NCI-H460 (cell line): ENCODE data around the gene PLXDC1. TPM values are rescaled to one million over a fixed set of nuclear protein-coding genes. Genes with fewer than 3 reads are reported as not detected.
A peak's percentile ranks its signal among the peaks of the same experiment; 100 is the strongest.

ENCODE experiments used
- DNase-seq: peaks from one replicate; pipeline ENCODE4 v3.0.0-alpha.2; 2016; ENCODE audit warnings: low read depth; ENCODE audit errors: extremely low read depth
- total RNA-seq: library from RNA; depleted of rRNA; stranded (reverse); fragments of >200 nt; shearing (Covaris generic); gene quantifications from 2 replicates; pipeline ENCODE4 v1.2.3, GENCODE V29; 2014

Gene PLXDC1
- total RNA-seq, 1 experiment from 2014 or later: 0.10 TPM

- no peak for DNase-seq
These were observed 50.9 kb downstream of the PLXDC1 start for GRCh38 chr17:39100530-39100929.

DNA sequence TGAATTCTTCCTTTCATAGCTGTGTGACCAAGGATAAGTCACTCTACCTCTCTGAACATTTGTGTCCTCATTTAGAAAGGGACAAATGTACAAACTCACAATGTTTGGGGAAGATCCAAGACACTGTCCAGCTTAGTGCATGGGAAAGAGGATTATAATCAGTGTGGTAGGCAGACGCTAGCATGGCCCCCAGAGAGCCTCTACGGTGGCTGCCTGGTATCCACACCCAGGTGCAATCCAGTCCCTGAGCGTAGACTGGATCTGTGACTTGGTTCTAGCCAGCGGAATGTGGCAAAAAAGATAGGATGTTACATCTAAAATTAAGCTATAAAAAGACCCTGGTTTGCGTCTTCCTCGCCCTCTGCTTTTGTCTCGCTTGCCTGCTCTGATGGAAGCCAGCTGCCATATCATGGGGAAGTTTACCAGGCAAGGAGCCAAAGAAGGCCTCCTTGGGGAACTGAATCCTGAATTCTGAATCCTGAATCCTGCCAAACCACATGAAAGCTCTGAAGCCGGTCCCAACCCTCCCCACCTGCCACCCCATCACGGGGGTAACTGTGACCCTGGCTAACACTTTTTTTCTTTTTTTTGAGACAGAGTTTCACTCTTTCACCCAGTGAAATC lies 51.7 kb downstream of the PLXDC1 start:
- no peak for DNase-seq

DNA sequence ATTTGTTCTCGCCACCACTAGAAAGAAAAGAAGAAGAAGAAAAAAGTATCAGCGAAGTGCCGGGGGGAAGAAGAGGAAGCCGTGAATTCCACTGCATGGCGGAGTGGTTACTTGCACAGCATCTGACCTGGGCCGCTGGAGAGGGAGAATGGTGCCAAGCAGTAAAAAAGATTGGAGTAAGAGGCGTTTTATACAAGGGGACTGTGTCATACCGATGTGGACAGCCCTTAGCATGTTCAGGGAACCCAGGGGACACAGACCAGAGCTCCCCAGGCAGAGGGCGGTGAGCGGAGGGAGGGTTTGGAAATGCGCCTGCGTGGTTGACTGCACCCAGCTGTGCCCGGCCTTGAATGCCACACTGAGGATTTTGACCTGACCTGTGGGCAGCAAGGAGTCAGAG lies 52.8 kb downstream of the PLXDC1 start:
- no peak for DNase-seq

DNA sequence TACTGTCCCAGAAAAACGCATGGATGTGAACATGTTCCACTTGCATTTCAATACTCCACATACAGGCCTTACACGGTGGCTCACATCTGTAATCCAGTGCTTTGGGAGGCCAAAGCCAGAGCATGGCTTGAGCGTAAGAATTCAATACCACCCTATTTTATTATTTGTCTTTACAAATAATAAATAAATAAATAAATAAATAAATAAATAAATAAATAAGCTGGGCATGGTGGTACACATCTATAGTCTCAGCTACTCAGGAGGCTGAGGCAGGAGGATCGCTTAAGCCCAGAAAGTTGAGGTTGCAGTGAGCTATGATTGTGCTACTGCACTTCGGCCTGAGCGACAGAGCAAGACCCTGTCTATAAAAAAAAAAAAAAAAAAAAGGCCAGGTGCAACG lies 53.9 kb downstream of the PLXDC1 start:
- no peak for DNase-seq

GRCh38 chr17:39097150-39097519 lies 54.3 kb downstream of the PLXDC1 start:
- DNase-seq: no peak

DNA sequence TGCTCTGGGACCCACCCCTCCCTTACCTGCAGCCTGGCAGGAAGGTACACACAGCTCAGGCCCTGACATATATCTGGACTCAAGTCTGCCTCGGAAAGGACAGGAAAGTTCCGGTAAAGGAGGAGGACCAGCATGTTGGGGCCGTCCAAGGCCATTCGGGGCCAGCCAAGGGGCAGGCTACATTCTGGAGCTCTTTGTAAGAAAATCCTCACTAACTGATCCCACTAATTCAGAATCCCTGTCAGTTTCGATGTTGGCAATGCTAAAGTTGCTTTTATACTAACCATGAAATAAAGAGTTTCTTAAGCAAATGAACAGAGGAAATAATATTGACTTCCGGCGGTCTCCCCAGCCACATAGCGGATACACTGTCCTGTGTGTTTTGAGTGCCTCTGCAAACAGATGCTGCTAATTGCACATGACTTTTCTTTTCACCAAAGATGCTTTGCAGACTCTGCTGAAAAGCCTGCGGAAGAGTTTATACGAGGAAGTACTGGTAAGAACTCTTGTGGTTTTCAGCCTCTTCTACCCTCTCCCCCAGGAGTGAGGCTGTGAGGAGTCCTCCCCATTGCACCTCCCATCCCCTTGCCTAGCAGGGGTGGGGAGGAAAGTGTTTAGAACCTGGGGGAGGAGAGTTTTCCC lies 54.8 kb downstream of the PLXDC1 start:
- no peak for DNase-seq

- no peak for DNase-seq
These were observed 56.1 kb downstream of the PLXDC1 start for GRCh38 chr17:39095309-39095686.

DNA sequence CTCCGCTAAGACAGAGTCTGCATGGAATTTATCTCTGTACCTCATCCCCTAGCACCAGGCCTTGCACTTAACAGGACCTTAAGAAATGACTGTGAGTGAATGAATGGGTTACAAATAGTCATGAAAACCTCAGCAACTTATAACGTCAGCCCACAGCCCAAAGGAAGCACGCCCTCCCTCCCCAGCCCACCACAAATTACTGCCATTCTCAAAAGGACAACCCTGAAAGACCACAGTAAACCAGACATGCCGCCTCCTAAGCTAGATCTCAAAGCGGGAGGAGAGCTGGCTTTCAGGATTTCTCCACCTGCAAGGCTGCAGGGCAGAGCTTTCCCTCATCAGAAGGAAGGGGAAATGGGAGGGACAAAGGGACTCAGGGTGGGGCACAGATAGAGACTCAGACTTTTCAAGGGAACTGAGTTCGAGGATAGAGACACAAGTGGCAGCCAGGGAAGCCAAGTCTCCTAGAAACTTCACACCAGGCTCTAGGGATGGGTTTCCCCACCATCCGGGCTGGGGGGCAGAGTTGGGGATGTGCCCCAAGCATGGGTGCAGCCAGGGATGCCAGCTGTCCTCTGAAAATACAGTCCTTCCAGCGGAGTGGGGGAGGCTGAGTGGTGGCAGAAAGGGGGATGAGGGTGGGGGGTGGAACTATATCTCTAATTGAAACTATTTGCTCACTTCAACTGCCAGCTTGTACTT lies 56.7 kb downstream of the PLXDC1 start:
- no peak for DNase-seq

DNA sequence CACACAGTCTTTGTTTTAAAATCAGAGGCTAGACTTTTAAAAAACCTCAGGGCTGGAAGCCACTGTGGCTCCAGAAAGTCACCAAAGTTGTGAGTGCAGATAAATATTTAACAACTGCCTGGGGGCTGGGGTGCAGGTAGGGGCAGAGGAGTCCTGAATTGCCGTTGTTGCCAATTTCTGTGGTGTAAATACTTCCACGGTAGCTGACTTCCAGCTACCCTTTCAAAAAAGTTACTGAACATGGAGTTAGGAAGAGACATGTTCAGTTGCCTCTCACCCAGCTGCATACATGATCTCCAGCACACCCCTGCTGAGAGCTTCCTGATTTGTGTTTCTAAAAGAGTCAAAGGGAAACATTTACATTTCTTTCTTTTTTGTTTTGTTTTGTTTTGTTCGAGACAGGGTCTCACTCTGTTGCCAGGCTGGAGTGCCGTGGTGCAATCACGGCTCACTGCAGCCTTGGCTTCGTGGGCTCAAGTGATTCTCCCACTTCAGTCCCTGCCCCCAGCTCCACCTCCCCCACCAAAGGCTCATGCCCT lies 58.7 kb downstream of the PLXDC1 start:
- no peak for DNase-seq

GRCh38 chr17:39090908-39091665 lies 60.4 kb downstream of the PLXDC1 start:
- DNase-seq: no peak

DNA sequence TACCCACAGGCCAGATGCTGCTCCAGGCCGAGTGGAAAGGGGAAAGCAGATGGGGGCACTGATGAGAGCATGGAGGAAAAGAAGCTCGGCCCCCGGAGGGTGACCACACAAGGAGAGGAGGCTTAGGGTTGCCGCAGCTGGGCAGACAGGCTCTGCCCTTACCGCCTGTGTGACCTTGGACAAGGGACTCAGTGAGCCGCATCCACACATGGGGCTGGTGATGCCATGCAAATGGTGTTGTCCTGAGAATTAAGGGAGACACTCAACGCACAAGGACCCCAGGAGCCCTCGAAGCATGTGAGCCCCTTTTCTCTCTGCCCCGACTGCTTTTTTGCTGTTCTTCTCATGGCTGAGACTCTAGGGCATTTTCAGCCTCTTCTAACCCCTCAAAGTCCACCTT lies 61.0 kb downstream of the PLXDC1 start:
- no peak for DNase-seq

- DNase-seq: no peak
These were observed 66.9 kb downstream of the PLXDC1 start for GRCh38 chr17:39084558-39084957.

- no peak for DNase-seq
These were observed 68.2 kb downstream of the PLXDC1 start for GRCh38 chr17:39083270-39083669.

GRCh38 chr17:39082482-39082881 lies 69.0 kb downstream of the PLXDC1 start:
- peak; percentile 13 for DNase-seq

DNA sequence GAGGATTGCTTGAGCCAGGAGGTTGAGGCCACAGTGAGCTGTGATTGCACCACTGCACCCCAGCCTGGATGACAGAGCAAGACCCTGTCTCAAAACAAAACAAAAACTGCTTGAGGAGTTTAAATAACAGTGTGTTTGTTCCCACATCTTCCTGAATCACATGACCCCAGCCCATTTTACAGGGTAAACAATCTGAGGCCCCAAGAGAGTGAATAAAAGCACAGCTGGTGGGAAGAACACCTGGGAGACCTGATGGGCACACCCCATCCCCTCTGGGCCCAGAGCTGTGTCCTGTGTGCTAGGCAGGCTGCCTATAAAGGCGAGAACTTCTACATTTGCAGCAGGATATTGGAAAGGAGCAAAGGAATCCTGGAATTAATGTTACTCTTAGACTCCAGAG lies 69.6 kb downstream of the PLXDC1 start:
- no peak for DNase-seq

- DNase-seq: no peak
These were observed 70.9 kb downstream of the PLXDC1 start for GRCh38 chr17:39080421-39081078.

GRCh38 chr17:39079836-39080235 lies 71.6 kb downstream of the PLXDC1 start:
- DNase-seq: no peak

DNA sequence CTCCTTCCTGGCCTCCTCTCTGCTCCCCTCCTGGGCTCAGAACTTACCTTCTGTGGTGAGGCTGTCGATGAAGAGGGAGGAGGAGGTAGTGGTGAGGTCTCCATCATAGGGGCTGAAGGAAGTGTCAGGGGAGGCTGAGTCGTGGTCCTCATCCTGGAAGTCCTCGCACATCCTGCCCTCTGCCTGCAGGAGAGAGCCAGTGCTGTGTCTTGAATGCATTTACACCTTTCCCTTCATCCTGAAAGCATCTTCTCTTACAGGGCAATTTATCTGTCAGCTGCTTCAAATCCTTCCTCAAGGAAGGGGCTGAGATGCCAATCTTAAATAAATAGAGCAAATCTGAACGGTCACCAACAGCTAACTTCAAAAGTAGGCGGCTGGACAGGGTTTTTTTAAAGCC lies 73.6 kb downstream of the PLXDC1 start:
- DNase-seq: no peak

DNA sequence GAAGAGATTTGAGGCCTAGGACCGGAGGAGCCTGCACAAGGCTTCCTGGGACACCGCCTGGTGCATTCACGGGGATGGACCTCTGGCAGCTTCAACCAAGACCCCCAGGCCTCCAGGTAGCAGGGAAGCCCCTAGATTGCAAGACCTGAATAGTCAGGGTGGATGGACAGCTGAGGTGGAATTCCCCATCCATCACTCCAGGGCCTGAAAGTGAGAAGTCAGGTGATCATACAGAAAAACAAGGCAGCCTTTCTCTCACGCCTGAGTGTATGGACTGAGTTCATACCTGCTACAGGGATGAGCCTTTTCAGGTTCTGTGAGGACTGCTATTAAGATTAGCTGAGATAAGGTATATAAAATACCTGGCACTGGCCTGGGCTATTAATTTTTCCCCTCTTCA lies 74.2 kb downstream of the PLXDC1 start:
- no peak for DNase-seq

- DNase-seq: no peak
These were observed 76.8 kb downstream of the PLXDC1 start for GRCh38 chr17:39074676-39075075.

GRCh38 chr17:39073916-39074315 lies 77.5 kb downstream of the PLXDC1 start:
- DNase-seq: no peak
